Vagina (tissue), 2 donors: ENCODE results near the gene VAMP2.

Experiments used
- CTCF ChIP-seq, 3 experiments: fragments of 450-650 bp in 2 of 3; fragments of 200-600 bp in 1 of 3; sonication (generic) in 1 of 3; IDR thresholded peaks; one replicate each; pipeline ENCODE4 v1.5.1; 2017 to 2019; ENCODE audit warnings: antibody characterized with exemption in 3 of 3, mild to moderate bottlenecking in 2 of 3, moderate library complexity in 2 of 3
- POLR2A ChIP-seq, 2 donors: fragments of 450-650 bp; IDR thresholded peaks; one replicate each; pipeline ENCODE4 v1.6.1; 2017; ENCODE audit warnings: antibody characterized with exemption in 2 of 2, mild to moderate bottlenecking in 2 of 2, moderate library complexity in 2 of 2

- TF ChIP-seq POLR2A (IDR thresholded peaks at IDR 0.05): peak in 1 of 2 donors; percentile 4
- TF ChIP-seq CTCF (IDR thresholded peaks at IDR 0.05): no peak
These were observed 11.1 kb downstream of the VAMP2 start for GRCh38 chr17:8151641-8152111.
